CD4-positive, alpha-beta T cell treated with Interleukin-21 for 1 hour (primary cell): ENCODE measurements around the gene DCPS.
A peak's percentile ranks its signal among the peaks of the same experiment; 100 is the strongest.
"Not testable (repeated sequence)": the region's sequence is repeated elsewhere in the genome, so short reads cannot be mapped to it uniquely, and the experiment has no call there.

Experiments used
- DNase-seq: peaks from one replicate; pipeline ENCODE4 v3.0.0-alpha.2; 2020

Gene DCPS

DNA sequence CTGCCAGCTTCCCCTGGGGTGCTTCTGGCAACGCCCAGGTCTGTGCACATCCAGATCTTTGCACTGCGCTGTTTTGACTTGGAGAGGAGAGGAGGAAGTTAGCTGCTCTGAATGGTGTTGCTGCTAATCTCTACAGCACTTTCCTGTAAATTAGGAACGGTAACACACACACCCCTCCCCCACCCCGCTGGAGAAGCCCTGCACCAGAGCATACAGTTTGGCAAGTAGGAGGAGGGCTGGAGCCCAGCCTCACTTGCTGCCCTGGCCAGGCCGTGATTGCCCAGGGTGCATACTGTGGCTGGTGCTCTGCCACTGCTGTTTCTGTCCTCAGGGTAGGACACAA lies 82.8 kb downstream of the DCPS start:
- DNase-seq: peak; percentile 4

DNA sequence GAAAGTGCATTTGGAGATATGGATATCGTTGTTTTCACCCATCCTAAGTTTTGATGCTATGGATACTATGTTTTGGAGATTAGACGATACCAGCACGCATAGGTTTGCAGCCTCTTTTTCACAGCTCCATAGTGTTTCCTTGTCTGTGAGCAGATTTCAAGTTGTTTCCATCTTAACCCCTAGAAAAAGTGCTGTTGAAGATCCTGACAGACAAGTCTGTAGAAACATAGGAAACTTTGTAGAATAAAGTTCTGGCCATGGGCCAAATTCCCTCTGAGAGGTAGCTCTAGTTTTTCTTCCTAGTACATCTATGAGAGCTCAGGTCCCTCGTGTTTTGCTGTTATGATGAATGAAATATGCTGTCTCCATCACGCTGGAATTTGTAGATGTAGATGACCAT lies 84.0 kb downstream of the DCPS start:
- no peak for DNase-seq

DNA sequence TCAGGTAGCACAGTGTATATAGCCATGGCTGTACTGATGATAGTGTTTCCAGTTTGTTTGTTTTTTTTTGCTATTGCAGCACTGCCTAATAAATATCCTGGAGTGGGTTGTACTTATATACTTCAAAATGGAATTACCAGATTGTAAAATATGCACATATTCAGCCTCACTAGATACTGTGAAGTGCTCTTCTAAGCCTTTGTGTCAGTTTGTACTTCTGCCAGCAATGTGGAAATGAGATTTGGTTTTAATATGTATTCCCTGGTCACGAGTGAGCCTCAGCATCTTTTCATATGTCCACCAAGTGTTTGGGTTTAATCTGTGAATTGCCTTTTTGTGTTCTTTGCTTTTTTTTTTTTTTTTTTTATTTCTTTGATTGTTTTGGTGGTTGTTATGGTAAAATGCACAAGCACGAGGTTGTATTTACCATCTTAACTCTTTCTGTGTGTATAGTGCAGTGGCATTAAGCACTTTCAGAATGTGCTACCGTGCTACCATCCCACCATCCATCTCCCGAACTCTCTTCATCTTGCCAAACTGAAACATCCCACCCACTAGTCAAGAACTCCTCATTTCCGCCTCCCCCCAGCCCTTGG lies 86.5 kb downstream of the DCPS start:
- no peak for DNase-seq

DNA sequence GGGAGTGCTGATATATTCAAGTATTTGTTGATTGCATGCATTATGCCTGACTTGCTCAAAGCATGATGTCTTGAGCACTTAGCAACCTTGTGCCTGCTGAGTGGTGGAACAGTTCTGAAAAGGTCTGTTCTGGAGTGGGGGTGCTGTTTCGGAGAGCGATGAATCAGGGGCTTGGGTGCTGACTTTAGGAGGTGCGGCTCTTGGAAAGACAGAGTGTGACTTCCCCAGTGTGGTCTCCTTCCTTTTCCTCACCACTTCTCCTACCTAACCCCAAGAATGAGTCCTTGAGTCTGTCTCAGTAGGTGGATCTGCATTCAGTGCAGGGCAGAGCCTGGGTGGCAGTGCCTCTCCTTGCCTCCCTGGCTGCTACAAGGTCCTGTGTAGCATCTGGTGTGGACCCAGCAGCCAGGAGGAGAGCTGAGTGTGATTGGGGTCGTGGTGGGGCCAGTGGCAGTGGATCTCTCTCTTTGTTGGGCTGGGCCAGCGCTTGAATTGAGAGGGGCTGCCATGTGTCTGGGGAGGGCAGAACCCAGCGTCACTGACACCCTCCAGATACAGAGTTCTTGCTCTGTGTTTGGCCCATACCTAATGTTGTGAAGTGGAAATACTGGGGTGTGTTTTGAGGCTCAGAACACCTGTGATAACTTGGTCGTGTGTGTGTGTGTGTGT lies 87.6 kb downstream of the DCPS start:
- no peak for DNase-seq

DNA sequence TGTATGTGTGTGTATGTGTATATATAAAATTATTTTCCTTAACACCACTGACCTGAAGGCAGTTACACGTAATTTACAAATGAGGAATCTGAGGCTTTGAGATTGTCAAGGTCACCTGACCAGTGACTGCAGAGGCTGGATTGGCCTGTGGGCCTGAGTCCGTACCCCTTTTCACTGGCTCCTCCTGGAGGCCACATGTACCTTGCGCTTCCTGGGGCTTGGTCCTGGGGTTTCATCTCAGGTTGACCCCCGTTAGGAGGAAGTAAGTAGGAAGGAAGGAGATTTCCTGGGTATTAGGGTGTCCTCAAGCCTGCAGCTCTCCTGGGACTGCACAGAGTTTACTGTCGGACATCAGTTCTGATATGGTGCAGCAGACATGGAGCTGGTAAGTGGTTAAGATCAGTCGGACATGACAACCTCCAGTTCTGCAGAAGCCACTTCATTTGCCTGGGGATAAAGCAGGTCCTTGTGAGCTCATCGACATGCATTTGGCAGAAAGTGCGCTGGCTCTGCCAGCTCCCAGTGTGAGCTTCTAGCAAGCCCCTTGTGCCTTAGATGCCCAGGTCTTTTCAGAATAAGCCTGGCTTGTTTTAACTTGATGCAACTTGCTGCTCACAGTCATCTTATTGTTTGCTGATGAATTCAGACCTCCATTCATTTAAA lies 88.2 kb downstream of the DCPS start:
- DNase-seq: peak; percentile 6

DNA sequence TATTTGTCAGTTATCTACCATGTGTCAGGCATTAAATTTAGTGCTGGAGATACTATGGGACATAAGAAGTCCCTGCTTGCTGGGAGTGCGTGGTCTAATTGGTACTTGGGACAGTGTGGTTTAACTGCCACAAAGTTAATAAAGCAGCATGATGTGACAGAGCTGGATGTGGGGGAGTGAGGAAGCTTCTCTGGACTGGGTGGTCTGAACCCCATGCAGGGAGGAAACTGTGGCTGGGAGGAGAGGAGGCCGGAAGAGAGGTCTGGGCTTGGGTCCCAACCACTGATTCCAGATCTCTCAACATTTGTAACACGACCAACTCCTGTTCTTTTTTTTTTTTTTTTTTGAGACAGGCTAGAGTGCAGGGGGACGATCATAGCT lies 88.8 kb downstream of the DCPS start:
- no peak for DNase-seq

DNA sequence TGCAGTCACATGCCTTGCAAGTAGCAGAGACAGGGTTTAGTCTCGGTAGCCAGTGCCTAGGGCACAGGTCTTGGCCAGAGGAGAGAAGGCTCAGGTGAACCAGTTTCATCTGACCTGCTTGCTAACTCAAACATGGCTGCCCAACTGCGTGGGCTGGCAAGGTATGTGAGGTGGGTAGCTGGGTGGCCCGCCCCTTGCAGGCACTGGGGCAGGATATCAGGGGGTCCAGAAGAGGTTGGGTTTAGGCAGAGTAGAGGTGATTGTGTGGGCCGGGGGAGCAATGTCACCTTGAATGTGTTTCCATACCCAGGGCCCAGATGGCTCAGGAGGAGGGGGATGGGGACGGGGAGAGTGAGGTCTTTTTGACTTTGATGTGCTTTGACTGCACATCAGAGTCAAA lies 89.3 kb downstream of the DCPS start:
- no peak for DNase-seq

DNA sequence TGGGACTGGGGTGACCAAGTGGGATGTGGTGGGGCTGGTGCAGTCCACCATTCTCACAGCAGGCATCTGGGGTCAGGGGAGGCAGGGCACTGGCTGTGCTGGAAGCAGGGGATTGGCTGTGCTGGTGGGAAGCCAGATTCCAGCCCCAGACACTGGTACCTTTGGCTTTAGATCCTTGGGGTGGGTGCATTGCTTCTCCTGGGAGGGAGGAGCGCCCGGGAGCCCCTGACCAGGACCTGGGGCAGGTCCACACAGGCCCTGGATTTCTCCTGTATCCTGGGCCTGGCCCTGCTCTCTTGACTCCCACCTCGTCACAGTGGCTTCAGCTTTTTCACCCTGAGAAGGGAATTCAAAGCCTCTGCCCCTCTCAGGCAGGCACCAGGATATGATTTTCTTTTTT lies 90.2 kb downstream of the DCPS start:
- no peak for DNase-seq

DNA sequence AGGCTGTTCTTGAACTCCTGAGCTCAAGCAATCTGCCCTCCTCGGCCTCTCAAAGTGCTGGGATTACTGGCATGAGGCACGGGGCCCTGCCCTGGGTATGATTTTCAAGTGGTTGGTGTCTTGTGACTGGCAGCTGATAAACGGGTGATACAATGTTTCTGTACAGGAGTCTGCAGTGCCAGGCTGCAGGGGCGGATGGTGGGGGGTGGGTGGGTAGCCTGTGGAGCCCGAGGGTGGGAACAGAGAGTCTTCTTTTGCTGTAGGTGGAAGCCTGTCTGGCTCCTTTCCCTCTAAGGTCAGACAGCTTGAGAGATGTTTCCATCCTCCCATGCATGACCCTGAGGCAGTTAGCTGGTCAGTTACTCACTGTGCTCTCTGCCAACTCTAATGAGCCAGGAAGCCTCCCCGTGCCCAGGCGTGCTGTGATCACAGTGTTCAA lies 90.8 kb downstream of the DCPS start:
- DNase-seq: not testable (repeated sequence)
